Hematopoietic multipotent progenitor cell treated with erythropoietin and hydrocortisone succinate and interleukin-3 and kit ligand, for 6 days (in vitro differentiated cells): ENCODE data around the gene CA9.

Source experiments
- DNase-seq: peaks from one replicate; pipeline ENCODE4 v3.0.0-alpha.2; 2015

The CA9 gene

GRCh38 chr9:35675732-35676392 lies 2.1 kb downstream of the CA9 start:
- DNase-seq = peak; percentile 40

- DNase-seq = no peak
Measured at GRCh38 chr9:35679091-35679490, 5.4 kb downstream of the CA9 start.

GRCh38 chr9:35679766-35680330 lies 6.1 kb downstream of the CA9 start:
- no peak for DNase-seq

- no peak for DNase-seq
Measured at GRCh38 chr9:35680331-35681105, 6.8 kb downstream of the CA9 start.

GRCh38 chr9:35681341-35682002 lies 7.7 kb downstream of the CA9 start:
- DNase-seq = no peak

- DNase-seq = no peak
Measured at GRCh38 chr9:35682051-35682450, 8.3 kb downstream of the CA9 start.

GRCh38 chr9:35682520-35683315 lies 9.0 kb downstream of the CA9 start:
- no peak for DNase-seq

- no peak for DNase-seq
Measured at GRCh38 chr9:35683323-35683722, 9.6 kb downstream of the CA9 start.

GRCh38 chr9:35684921-35685320 lies 11.2 kb downstream of the CA9 start:
- no peak for DNase-seq

GRCh38 chr9:35685506-35685905 lies 11.8 kb downstream of the CA9 start:
- no peak for DNase-seq

- no peak for DNase-seq
Measured at GRCh38 chr9:35686222-35687203, 12.8 kb downstream of the CA9 start.

- no peak for DNase-seq
Measured at GRCh38 chr9:35687306-35687705, 13.6 kb downstream of the CA9 start.

- DNase-seq = no peak
Measured at GRCh38 chr9:35687972-35688557, 14.3 kb downstream of the CA9 start.

GRCh38 chr9:35688558-35689541 lies 15.1 kb downstream of the CA9 start:
- peak; percentile 17 for DNase-seq

- no peak for DNase-seq
Measured at GRCh38 chr9:35689542-35690293, 16.0 kb downstream of the CA9 start, which contains the start of gene TPM2. Gene TPM2 (minus strand): TSS chr9:35689925. CDS start chr9:35689817, 108 bp downstream.

- no peak for DNase-seq
Measured at GRCh38 chr9:35690294-35690613, 16.5 kb downstream of the CA9 start.

GRCh38 chr9:35690614-35691333 lies 17.0 kb downstream of the CA9 start:
- DNase-seq = peak; percentile 45

GRCh38 chr9:35691334-35691650 lies 17.6 kb downstream of the CA9 start:
- DNase-seq = peak; percentile 32
